K562 treated with DMSO at 1 percent for 24 hours (cell line): ENCODE results near the gene SLC17A5. TPM values are rescaled to one million over a fixed set of nuclear protein-coding genes. Genes with fewer than 3 reads are reported as not detected.

Experiments
- total RNA-seq: library from RNA; unstranded; fragments of 300-600 nt; gene quantifications from 2 replicates; pipeline ENCODE4 v1.2.3, GENCODE V29; 2022; ENCODE audit warnings: low read depth; ENCODE audit not compliant: insufficient read depth

Gene SLC17A5
- total RNA-seq = 4.4 and 5.9 TPM in 2 replicates

GRCh38 chr6:73653571-73654424 is at the start of gene SLC17A5:
SLC17A5 (minus strand) TSS chr6:73653992; CDS start chr6:73653886, 106 bp downstream.

GRCh38 chr6:73695619-73696421 is 42.0 kb upstream of the SLC17A5 start, which contains the start of gene CD109:
CD109 (plus strand) TSS chr6:73696203; CDS start chr6:73696216, 13 bp downstream.

Other genes with a start within 250 kb of the SLC17A5 start
- gene CGAS, start 201.7 kb downstream of the SLC17A5 start, total RNA-seq = not detected in 2 replicates
- gene MTO1, start 192.3 kb downstream of the SLC17A5 start, total RNA-seq = 20.3 and 28.7 TPM in 2 replicates
- gene EEF1A1, start 133.0 kb downstream of the SLC17A5 start, total RNA-seq = 15,591 and 16,390 TPM in 2 replicates
- 0.09 TPM in 1 of 2 replicates, not detected in the other for gene CD109, start 42.2 kb upstream of the SLC17A5 start, total RNA-seq